H1 (cell line): Measurements from ENCODE around the gene CSNK1D. TPM values are rescaled to one million over a fixed set of nuclear protein-coding genes. Genes with fewer than 3 reads are reported as not detected.

ENCODE experiments used
- CTCF ChIA-PET: fragments of 300-600 bp; sonication (Branson Sonifier 250); formaldehyde crosslinking; loops from one replicate; lab custom pipeline; 2021; ENCODE audit not compliant: partially characterized antibody; lab: Charles Lee
- POLR2A ChIA-PET: fragments of 300-600 bp; sonication (Branson Sonifier 250); formaldehyde crosslinking; loops from one replicate; lab custom pipeline; 2021; ENCODE audit warnings: inconsistent platforms; ENCODE audit not compliant: partially characterized antibody; lab: Charles Lee
- DNase-seq, 2 experiments: peaks; one replicate each; pipeline versions ENCODE4 v3.0.0 to v3.0.0-alpha.2; 2010 to 2022; ENCODE audit warnings: low spot score in 2 of 2, low read depth in 1 of 2, mixed read lengths in 1 of 2
- FAIRE-seq: peaks from 2 replicates; lab custom pipeline; 2011; peaks lifted over from hg19 to GRCh38; lab: Jason Lieb, UNC
- H2AFZ ChIP-seq: 2 replicates; pipeline ENCODE4 v1.8.1; 2012; ENCODE audit warnings: low read length, inconsistent platforms
- H2AK5ac ChIP-seq: 2 replicates; pipeline ENCODE4 v1.6.1; 2013; ENCODE audit warnings: low read depth, low read length
- H2BK120ac ChIP-seq: replicated peaks from 2 replicates; pipeline ENCODE3; 2013; ENCODE audit warnings: low read depth, low read length, inconsistent platforms
- H2BK12ac ChIP-seq: 2 replicates; pipeline ENCODE4 v1.6.1; 2013; ENCODE audit warnings: low read depth, low read length
- H2BK15ac ChIP-seq: 2 replicates; pipeline ENCODE4 v1.6.1; 2013; ENCODE audit warnings: low read length
- H2BK20ac ChIP-seq: 2 replicates; pipeline ENCODE4 v1.6.1; 2013; ENCODE audit warnings: low read length
- H2BK5ac ChIP-seq: 2 replicates; pipeline ENCODE4 v1.6.1; 2013; ENCODE audit warnings: low read depth, low read length
- H3K14ac ChIP-seq: 2 replicates; pipeline ENCODE4 v1.6.1; 2013; ENCODE audit warnings: inconsistent platforms; ENCODE audit not compliant: insufficient read length
- H3K18ac ChIP-seq: 2 replicates; pipeline ENCODE4 v1.6.1; 2013; ENCODE audit warnings: low read length; ENCODE audit errors: extremely low read depth
- H3K23ac ChIP-seq: 2 replicates; pipeline ENCODE4 v1.6.1; 2013; ENCODE audit warnings: inconsistent platforms; ENCODE audit not compliant: insufficient read length
- H3K23me2 ChIP-seq: 2 replicates; pipeline ENCODE4 v1.6.1; 2013; ENCODE audit warnings: low read depth, low read length
- H3K27ac ChIP-seq: 2 replicates; pipeline ENCODE4 v1.6.1; 2011; ENCODE audit warnings: low read depth, low read length, inconsistent platforms
- H3K27me3 ChIP-seq, 4 experiments: replicated peaks in 1 of 4; 1 replicate in 1 of 4; 2 replicates in 3 of 4; pipeline versions ENCODE4 v1.6.1 to v1.8.1; 2011 to 2013; ENCODE audit warnings: low read length in 3 of 4, mild to moderate bottlenecking in 3 of 4, inconsistent platforms in 2 of 4, mixed read lengths in 2 of 4, moderate library complexity in 1 of 4; ENCODE audit not compliant: control insufficient read depth in 3 of 4, insufficient read depth in 3 of 4; ENCODE audit errors: extremely low read depth in 1 of 4
- H3K36me3 ChIP-seq, 4 experiments: 2 replicates each; pipeline versions ENCODE4 v1.6.1 to v1.8.1; 2011 to 2013; ENCODE audit warnings: mild to moderate bottlenecking in 4 of 4, low read length in 3 of 4, moderate library complexity in 2 of 4, control low read depth in 1 of 4, inconsistent platforms in 1 of 4; ENCODE audit not compliant: insufficient read depth in 4 of 4, control insufficient read depth in 2 of 4
- H3K4ac ChIP-seq: replicated peaks from 2 replicates; pipeline ENCODE3; 2013; ENCODE audit warnings: low read length, low read depth, mixed read lengths, inconsistent platforms; ENCODE audit not compliant: insufficient read length
- H3K4me1 ChIP-seq, 4 experiments: replicated peaks in 1 of 4; 1 replicate in 1 of 4; 2 replicates in 3 of 4; pipeline versions ENCODE4 v1.6.1 to v1.8.1; 2011 to 2013; ENCODE audit warnings: low read length in 3 of 4, inconsistent platforms in 2 of 4, mixed read lengths in 1 of 4; ENCODE audit not compliant: insufficient read depth in 4 of 4, control insufficient read depth in 3 of 4
- H3K4me2 ChIP-seq, 2 experiments: 2 replicates each; pipeline versions ENCODE4 v1.6.1 to v1.8.1; 2011 to 2013; ENCODE audit warnings: low read depth in 2 of 2, low read length in 2 of 2, control low read depth in 1 of 2, inconsistent platforms in 1 of 2, mild to moderate bottlenecking in 1 of 2; ENCODE audit not compliant: insufficient read depth in 1 of 2
- H3K4me3 ChIP-seq, 4 experiments: fragments of 200-600, 300-600 bp in 1 of 4; sonication (generic), shearing (Covaris generic), sonication (Bioruptor Twin) in 1 of 4; 2 replicates each; pipeline versions ENCODE4 v1.5.1 to v1.8.1; 2011 to 2016; ENCODE audit warnings: low read length in 4 of 4, low read depth in 3 of 4, control low read depth in 2 of 4, inconsistent platforms in 2 of 4, mild to moderate bottlenecking in 2 of 4, mixed read lengths in 1 of 4, moderate library complexity in 1 of 4; ENCODE audit not compliant: insufficient read depth in 2 of 4; ENCODE audit errors: extremely low read depth in 1 of 4
- H3K56ac ChIP-seq: replicated peaks from 2 replicates; pipeline ENCODE3; 2013; ENCODE audit warnings: low read depth, mild to moderate bottlenecking, mixed read lengths, low read length, inconsistent platforms; ENCODE audit not compliant: insufficient read length
- H3K79me1 ChIP-seq: 2 replicates; pipeline ENCODE4 v1.6.1; 2013; ENCODE audit warnings: low read depth, low read length, control low read depth
- H3K79me2 ChIP-seq, 2 experiments: 2 replicates each; pipeline versions ENCODE4 v1.6.1 to v1.8.1; 2012 to 2013; ENCODE audit warnings: low read length in 2 of 2, mild to moderate bottlenecking in 2 of 2, inconsistent platforms in 1 of 2; ENCODE audit not compliant: insufficient read depth in 2 of 2, control insufficient read depth in 1 of 2
- H3K9ac ChIP-seq, 4 experiments: replicated peaks in 1 of 4; 1 replicate in 1 of 4; 2 replicates in 3 of 4; pipeline versions ENCODE4 v1.6.1 to v1.8.1; 2011 to 2013; ENCODE audit warnings: low read depth in 3 of 4, low read length in 3 of 4, control low read depth in 2 of 4, mild to moderate bottlenecking in 2 of 4, moderate library complexity in 2 of 4, inconsistent platforms in 1 of 4; ENCODE audit errors: extremely low read depth in 1 of 4
- H3K9me3 ChIP-seq, 2 experiments: 2 replicates each; pipeline versions ENCODE4 v1.6.1 to v1.8.1; 2012 to 2013; ENCODE audit warnings: mild to moderate bottlenecking in 2 of 2, moderate library complexity in 2 of 2, control low read depth in 1 of 2, inconsistent platforms in 1 of 2, low read depth in 1 of 2, low read length in 1 of 2, mixed read lengths in 1 of 2; ENCODE audit not compliant: insufficient read depth in 2 of 2
- H4K20me1 ChIP-seq, 2 experiments: replicated peaks in 1 of 2; 2 replicates each; pipeline versions ENCODE3 to v1.8.1; 2011 to 2013; ENCODE audit warnings: inconsistent platforms in 2 of 2, low read length in 2 of 2, mild to moderate bottlenecking in 1 of 2; ENCODE audit not compliant: insufficient read depth in 2 of 2, control insufficient read depth in 1 of 2
- H4K5ac ChIP-seq: 2 replicates; pipeline ENCODE4 v1.6.1; 2013; ENCODE audit warnings: low read length, low read depth, mixed read lengths, inconsistent platforms; ENCODE audit not compliant: insufficient read length
- H4K8ac ChIP-seq: 2 replicates; pipeline ENCODE4 v1.8.0; 2013; ENCODE audit warnings: mild to moderate bottlenecking, moderate library complexity, low read length, inconsistent platforms; ENCODE audit not compliant: insufficient read depth; ENCODE audit errors: extremely low read depth
- H4K91ac ChIP-seq: replicated peaks from 2 replicates; pipeline ENCODE3; 2013; ENCODE audit warnings: low read length, mixed read lengths, inconsistent platforms; ENCODE audit not compliant: insufficient read length
- ASH2L ChIP-seq: fragments of 200-600, 300-600 bp; sonication (generic); IDR thresholded peaks from one replicate; pipeline ENCODE4 v1.7.1; 2017; ENCODE audit warnings: low read length
- CTBP2 ChIP-seq: IDR thresholded peaks from 2 replicates; pipeline ENCODE4 v1.7.0; 2011; ENCODE audit warnings: borderline replicate concordance, mild to moderate bottlenecking, moderate library complexity, mixed read lengths, low read length; ENCODE audit not compliant: insufficient read depth, insufficient read length
- CTCF ChIP-seq, 3 experiments: IDR thresholded peaks; 1 replicate in 2 of 3; 2 replicates in 1 of 3; pipeline versions ENCODE4 v1.5.1 to v1.6.1; 2011; ENCODE audit warnings: low read length in 3 of 3, mild to moderate bottlenecking in 3 of 3, inconsistent platforms in 2 of 3, low read depth in 1 of 3, moderate library complexity in 1 of 3; ENCODE audit not compliant: insufficient read depth in 1 of 3; ENCODE audit errors: control extremely low read depth in 1 of 3
- GABPA ChIP-seq: IDR thresholded peaks from 2 replicates; pipeline ENCODE4 v1.6.1; 2011; ENCODE audit warnings: mild to moderate bottlenecking, low read length, moderate library complexity, borderline replicate concordance; ENCODE audit not compliant: insufficient read depth
- JUN ChIP-seq: IDR thresholded peaks from 2 replicates; pipeline ENCODE4 v1.6.1; 2011; ENCODE audit warnings: low read depth, mild to moderate bottlenecking, improper control_type of control experiment, low read length
- POLR2A ChIP-seq, 2 experiments: IDR thresholded peaks; 1 replicate in 1 of 2; 2 replicates in 1 of 2; pipeline ENCODE4 v1.6.1; 2011; ENCODE audit warnings: low read depth in 2 of 2, low read length in 2 of 2, mild to moderate bottlenecking in 2 of 2; ENCODE audit errors: control extremely low read depth in 1 of 2
- RNF2 ChIP-seq: fragments of 200-900, 300-1000 bp; sonication (generic); IDR thresholded peaks from 2 replicates; pipeline ENCODE4 v1.7.1; 2016; ENCODE audit warnings: borderline replicate concordance, low read depth, mild to moderate bottlenecking, antibody characterized with exemption, low read length; ENCODE audit not compliant: poor library complexity, severe bottlenecking; ENCODE audit errors: missing control alignments
- SP1 ChIP-seq: IDR thresholded peaks from 2 replicates; pipeline ENCODE4 v1.6.1; 2011; ENCODE audit warnings: low read depth, low read length
- SRF ChIP-seq: IDR thresholded peaks from 2 replicates; pipeline ENCODE4 v1.6.1; 2011; ENCODE audit warnings: mild to moderate bottlenecking, low read depth, low read length, moderate library complexity
- WGBS, 2 experiments: shearing (Covaris generic) in 1 of 2; methylation state at CpG; one replicate each; pipeline versions ENCODE4 v1.1.6 to v1.1.7; 2013 to 2015; ENCODE audit warnings: low lambda C conversion rate in 2 of 2, mixed read lengths in 2 of 2, inconsistent platforms in 1 of 2, low coverage in 1 of 2, missing lambda C conversion rate in 1 of 2; ENCODE audit not compliant: insufficient replicate concordance in 2 of 2, insufficient coverage in 1 of 2, insufficient read length in 1 of 2; ENCODE audit errors: extremely low coverage in 1 of 2, missing lambda C conversion rate in 1 of 2; 5-methylcytosine and 5-hydroxymethylcytosine counted together
- polyA plus RNA-seq, 7 experiments: library from polyadenylated mRNA; depleted of rRNA in 3 of 7; stranded (reverse) in 5 of 7; unstranded in 2 of 7; fragments of >200 nt in 5 of 7; fragments of 200-250 nt in 2 of 7; gene quantifications; 1 replicate in 5 of 7; 2 replicates in 1 of 7; 4 replicates in 1 of 7; pipeline versions ENCODE4 v1.2.1 to v1.2.3, GENCODE V29; 2011 to 2013; ENCODE audit warnings: missing spikeins in 2 of 7, mixed read lengths in 2 of 7
- total RNA-seq: library from RNA; stranded (reverse); fragmentation: NEBNext Ultra II Directional; extraction: Animal tissue kit (Norgen Biotek cat#: 25700); gene quantifications from 2 replicates; pipeline ENCODE4 v1.2.1, GENCODE V29; 2021

The CSNK1D gene
- total and polyA plus RNA-seq, 2 of the 8 experiments (the other 6 are each of a cell fraction or from before 2014, with no cell fraction given): 73.5 to 103 TPM

- Histone ChIP-seq H4K5ac (no peak overlapping the region), H2BK20ac (no peak overlapping the region), H3K23ac (no peak overlapping the region), H3K4ac (no peak overlapping the region), H3K14ac (no peak overlapping the region), H4K20me1 (peaks cover 30 to 34% of the 10 kb centered on the region in 2 experiments), H3K79me1 (peaks cover 10% of the 10 kb centered on the region), H2BK15ac (no peak overlapping the region), H3K9me3 (no peaks in the 10 kb centered on the region; a peak in 1 of 4 replicates), H2AK5ac (no peak overlapping the region), H3K36me3 (peaks cover 15 to 43% (median 28%) of the 10 kb centered on the region in 4 experiments), H2BK120ac (no peak overlapping the region), H3K4me1 (peaks cover 0 to 4% (median 1%) of the 10 kb centered on the region in 4 experiments; a peak in 4 of 7 replicates), H3K4me2 (no peak overlapping the region), H3K27me3 (no peaks in the 10 kb centered on the region), H3K23me2 (no peaks in the 10 kb centered on the region; the same call in 1 of the 2 replicates), H3K4me3 (no peak overlapping the region), H3K79me2 (peaks cover 0 to 12% of the 10 kb centered on the region in 2 experiments; a peak in 1 of 4 replicates), H4K91ac (no peak overlapping the region), H2BK12ac (no peak overlapping the region), H2AFZ (no peak overlapping the region), H2BK5ac (no peak overlapping the region), H3K27ac (no peak overlapping the region), H3K56ac (no peak overlapping the region), H3K18ac (no peak overlapping the region; the same call in 1 of the 2 replicates), H3K9ac (no peak overlapping the region), H4K8ac (peak overlapping the region; percentile 19; the same call in 1 of the 2 replicates)
- no peak for TF ChIP-seq SP1
- no peak for TF ChIP-seq JUN
- TF ChIP-seq SRF: no peak
- no peak for TF ChIP-seq POLR2A (IDR thresholded peaks at IDR 0.05; ENCODE audit: control extremely low read depth in 1 of 2, low read depth in 2 of 2, low read length in 2 of 2)
- TF ChIP-seq CTBP2: no peak
- no peak for TF ChIP-seq CTCF (IDR thresholded peaks at IDR 0.05; ENCODE audit: control extremely low read depth in 1 of 3, insufficient read depth in 1 of 3, low read depth in 1 of 3, low read length in 3 of 3)
- no peak for TF ChIP-seq RNF2
- TF ChIP-seq ASH2L: no peak
- TF ChIP-seq GABPA: no peak
- ChIA-PET CTCF (interaction anchor here (1.8 kb wide), 1 partner anchor 60 kb away, joined by 5 read pairs; no protein-coding TSS in a partner anchor), POLR2A (interaction anchor here (1.2 to 2.4 kb wide), 8 partner anchors 8 to 52 kb away, joined by 3 to 10 read pairs (median 4); partner anchors contain the start of genes CCDC57, CSNK1D and SLC16A3)
- FAIRE-seq (no peak), DNase-seq (no peak)
- WGBS, 2 experiments: 79% methylated on average over 19 of the region's 20 CpGs; no CpG with 5 or more reads in 1 of the 2 experiments
Measured at GRCh38 chr17:82240506-82241182, 32.9 kb downstream of the CSNK1D start.
